Calu3 (cell line): ENCODE data around the gene YIPF3. TPM values are rescaled to one million over a fixed set of nuclear protein-coding genes. Genes with fewer than 3 reads are reported as not detected.

Experiments
- BruUV-seq: library from RNA; stranded (reverse); fragments of 400-500 nt; replicated peaks from 2 replicates; lab custom pipeline; 2021; lab: Mats Ljungman, UMichigan
- CTCF ChIA-PET: fragments of 300-600 bp; sonication (Branson Sonifier 250); formaldehyde crosslinking; loops from one replicate; lab custom pipeline; 2022; ENCODE audit warnings: antibody characterized with exemption; lab: Charles Lee
- DNase-seq: peaks from one replicate; pipeline ENCODE4 v3.0.0; 2022
- H3K27ac Mint-ChIP-seq: one replicate; pipeline ENCODE4 v1.8.0; 2022; ENCODE audit warnings: mixed read lengths; ENCODE audit not compliant: unreplicated experiment
- H3K27me3 Mint-ChIP-seq: one replicate; pipeline ENCODE4 v1.8.0; 2022; ENCODE audit warnings: mixed read lengths; ENCODE audit not compliant: unreplicated experiment
- H3K36me3 Mint-ChIP-seq: one replicate; pipeline ENCODE4 v1.8.0; 2022; ENCODE audit warnings: mild to moderate bottlenecking, moderate library complexity, mixed read lengths; ENCODE audit not compliant: insufficient read depth, unreplicated experiment
- H3K4me1 Mint-ChIP-seq: one replicate; pipeline ENCODE4 v1.8.0; 2022; ENCODE audit warnings: mild to moderate bottlenecking, low read depth, mixed read lengths; ENCODE audit not compliant: unreplicated experiment
- H3K4me3 Mint-ChIP-seq: one replicate; pipeline ENCODE4 v1.8.0; 2022; ENCODE audit warnings: mild to moderate bottlenecking, low read depth, moderate library complexity, mixed read lengths; ENCODE audit not compliant: unreplicated experiment
- H3K9me3 Mint-ChIP-seq: one replicate; pipeline ENCODE4 v1.8.0; 2022; ENCODE audit warnings: low read depth, mixed read lengths; ENCODE audit not compliant: unreplicated experiment
- CTCF ChIP-seq: fragments of 200-600 bp; IDR thresholded peaks from one replicate; pipeline ENCODE4 v1.8.0; 2022; ENCODE audit warnings: antibody characterized with exemption; ENCODE audit not compliant: unreplicated experiment
- intact Hi-C: fragments of 100-400 bp; cut with micrococcal nuclease; formaldehyde crosslinking; loops from one replicate; pipeline ENCODE4 v1.10.0; 2022; ENCODE audit not compliant: unreplicated experiment
- total RNA-seq: library from RNA; stranded (reverse); gene quantifications from 2 replicates; pipeline ENCODE4 v1.2.3, GENCODE V29; 2022

The YIPF3 gene
- total RNA-seq, 1 experiment from 2014 or later = 127 TPM

- no peaks in the 10 kb centered on the region for H3K27me3 Mint-ChIP-seq
- intact Hi-C loops = no loop called here
- CTCF ChIA-PET = no interaction called here
- no peaks in the 10 kb centered on the region for H3K9me3 Mint-ChIP-seq
- H3K4me3 Mint-ChIP-seq = no peak overlapping the region
- BruUV-seq = no TSS peak
- no peak for DNase-seq
- no peak overlapping the region for H3K27ac Mint-ChIP-seq
- TF ChIP-seq CTCF = no peak
- H3K4me1 Mint-ChIP-seq = no peaks in the 10 kb centered on the region
- peaks cover 80% of the 10 kb centered on the region for H3K36me3 Mint-ChIP-seq
Measured at GRCh38 chr6:43532201-43532600, 15.5 kb upstream of the YIPF3 start.

GRCh38 chr6:43524483-43524961 lies 7.8 kb upstream of the YIPF3 start:
- no peaks in the 10 kb centered on the region for H3K27me3 Mint-ChIP-seq
- BruUV-seq = no TSS peak
- peak overlapping the region; percentile 34 for H3K27ac Mint-ChIP-seq
- peaks cover 80% of the 10 kb centered on the region for H3K36me3 Mint-ChIP-seq
- intact Hi-C loops = no loop called here
- CTCF ChIA-PET = interaction anchor here (1.3 kb wide), 1 partner anchor 9 kb away, joined by 3 read pairs; no protein-coding TSS in a partner anchor
- peaks cover 10% of the 10 kb centered on the region for H3K4me1 Mint-ChIP-seq
- DNase-seq = no peak
- H3K9me3 Mint-ChIP-seq = no peaks in the 10 kb centered on the region
- H3K4me3 Mint-ChIP-seq = no peak overlapping the region
- no peak for TF ChIP-seq CTCF

GRCh38 chr6:43523284-43523683 lies 6.6 kb upstream of the YIPF3 start:
- H3K36me3 Mint-ChIP-seq = peaks cover 69% of the 10 kb centered on the region
- CTCF ChIA-PET = interaction anchor here (0.6 to 1.3 kb wide), 3 partner anchors 10 to 578 kb away, joined by 3 to 4 read pairs (median 3); no protein-coding TSS in a partner anchor
- H3K9me3 Mint-ChIP-seq = no peaks in the 10 kb centered on the region
- H3K27ac Mint-ChIP-seq = no peak overlapping the region
- no peaks in the 10 kb centered on the region for H3K27me3 Mint-ChIP-seq
- BruUV-seq = no TSS peak
- DNase-seq = no peak
- H3K4me3 Mint-ChIP-seq = no peak overlapping the region
- TF ChIP-seq CTCF = no peak
- H3K4me1 Mint-ChIP-seq = peaks cover 10% of the 10 kb centered on the region
- intact Hi-C loops = no loop called here

- intact Hi-C loops = no loop called here
- H3K27ac Mint-ChIP-seq = no peak overlapping the region
- BruUV-seq = TSS peak; percentile 10
- peaks cover 10% of the 10 kb centered on the region for H3K4me1 Mint-ChIP-seq
- H3K4me3 Mint-ChIP-seq = no peak overlapping the region
- no peak for DNase-seq
- no peak for TF ChIP-seq CTCF
- no peaks in the 10 kb centered on the region for H3K27me3 Mint-ChIP-seq
- H3K9me3 Mint-ChIP-seq = no peaks in the 10 kb centered on the region
- H3K36me3 Mint-ChIP-seq = peaks cover 65% of the 10 kb centered on the region
- CTCF ChIA-PET = interaction anchor here (0.6 kb wide), 1 partner anchor 285 kb away, joined by 3 read pairs; no protein-coding TSS in a partner anchor
Measured at GRCh38 chr6:43522547-43523261, 6.0 kb upstream of the YIPF3 start.
